ENCODE data around the gene ANKRD29.
A peak's percentile ranks its signal among the peaks of the same experiment; 100 is the strongest.

The ANKRD29 gene, protein sequence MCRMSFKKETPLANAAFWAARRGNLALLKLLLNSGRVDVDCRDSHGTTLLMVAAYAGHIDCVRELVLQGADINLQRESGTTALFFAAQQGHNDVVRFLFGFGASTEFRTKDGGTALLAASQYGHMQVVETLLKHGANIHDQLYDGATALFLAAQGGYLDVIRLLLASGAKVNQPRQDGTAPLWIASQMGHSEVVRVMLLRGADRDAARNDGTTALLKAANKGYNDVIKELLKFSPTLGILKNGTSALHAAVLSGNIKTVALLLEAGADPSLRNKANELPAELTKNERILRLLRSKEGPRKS

DNA sequence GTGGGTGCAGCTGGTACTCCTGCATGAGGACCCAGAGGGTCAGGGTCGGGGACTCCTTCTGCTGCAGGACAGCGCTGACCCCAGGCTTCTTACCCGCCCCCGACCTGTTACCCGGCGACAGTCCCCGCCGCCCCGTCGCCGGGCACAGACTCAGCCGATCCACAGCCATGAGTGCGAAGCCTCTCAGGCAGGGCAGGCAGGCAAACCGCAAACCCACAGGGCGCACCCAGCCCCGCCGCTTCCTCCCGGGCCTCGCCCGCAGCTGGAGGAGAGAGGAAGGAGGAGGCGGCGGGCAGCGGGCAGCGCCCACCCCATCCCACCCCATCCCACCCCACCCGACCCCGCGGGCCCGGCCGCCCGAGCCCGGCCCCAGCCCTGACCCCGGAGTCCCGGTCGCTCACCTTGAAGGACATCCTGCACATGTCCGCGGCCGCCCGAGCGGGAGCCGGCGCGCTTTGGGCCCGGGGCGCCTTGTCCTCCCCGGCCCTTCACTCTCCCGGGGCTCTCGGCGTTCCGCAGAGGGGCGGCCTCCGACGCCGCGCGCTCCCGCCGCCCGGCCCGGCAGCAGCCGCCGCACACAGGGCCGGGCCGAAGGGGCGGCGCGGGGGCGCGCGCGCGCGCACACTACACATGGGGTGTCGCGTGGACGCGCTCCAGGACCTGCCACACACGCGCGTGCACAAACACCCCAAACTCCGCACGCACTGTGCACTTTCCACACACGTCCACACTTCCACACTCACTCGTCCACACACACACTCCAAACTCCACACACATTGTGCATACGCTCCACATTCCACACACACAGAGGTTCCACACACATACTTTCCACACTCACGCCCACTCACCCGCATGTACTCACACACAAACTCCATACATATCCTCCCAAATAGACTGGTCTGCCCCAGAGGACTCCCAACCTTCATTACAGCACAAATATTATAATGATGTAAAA lies at the start of gene ANKRD29:
ANKRD29 (minus strand) TSS at position 603 of the 955 bp plus-strand sequence; CDS start at position 422, 181 bp downstream.
- DNase-seq = peak in 25 of 51 donors; percentile 3 to 41 (median 10)

DNA sequence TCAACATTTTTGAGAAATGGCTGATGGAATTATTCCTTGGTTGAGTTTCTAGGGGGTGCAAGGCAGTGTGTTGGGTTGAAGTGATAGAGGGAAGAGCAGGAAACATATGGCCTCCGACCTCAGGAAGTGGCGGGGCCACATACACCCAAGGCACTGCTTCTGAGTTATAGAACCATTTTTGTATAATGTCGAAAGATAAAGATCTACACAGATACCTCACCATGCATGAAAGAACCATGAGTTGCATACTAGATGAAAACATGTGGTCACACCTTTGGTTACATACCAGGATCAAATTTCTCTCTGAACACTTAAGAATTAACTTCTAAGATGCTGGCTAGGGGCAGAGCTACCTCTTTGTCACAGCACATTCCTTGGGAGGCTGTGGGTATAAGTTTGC lies 49.7 kb upstream of the ANKRD29 start:
- DNase-seq = no peak

GRCh38 chr18:23711426-23711825 lies 48.7 kb upstream of the ANKRD29 start:
- DNase-seq = no peak

GRCh38 chr18:23710946-23711345 lies 48.2 kb upstream of the ANKRD29 start:
- no peak for DNase-seq

- no peak for DNase-seq
Observed at GRCh38 chr18:23710068-23710527, 47.4 kb upstream of the ANKRD29 start.

GRCh38 chr18:23706971-23707640 lies 44.4 kb upstream of the ANKRD29 start:
- no peak for DNase-seq

DNA sequence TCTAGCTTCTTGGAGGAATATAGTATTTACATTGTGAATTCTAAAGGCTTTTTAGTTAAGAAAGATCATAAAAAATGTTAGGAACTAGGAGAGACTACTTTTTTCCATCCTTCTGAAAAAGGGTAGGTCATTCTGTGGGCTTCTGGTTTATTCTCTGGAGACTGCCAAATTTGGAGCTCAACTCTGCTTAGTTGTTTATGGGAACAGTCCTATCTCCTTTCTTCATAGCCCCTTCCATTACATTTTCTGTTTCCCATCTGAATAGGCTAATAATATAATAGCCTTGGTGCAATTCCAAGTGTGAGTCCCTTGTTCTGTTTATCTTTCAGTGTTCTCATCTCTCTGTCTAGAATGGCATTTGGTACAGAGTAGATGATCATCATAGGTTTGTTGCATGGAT lies 42.1 kb upstream of the ANKRD29 start:
- no peak for DNase-seq

DNA sequence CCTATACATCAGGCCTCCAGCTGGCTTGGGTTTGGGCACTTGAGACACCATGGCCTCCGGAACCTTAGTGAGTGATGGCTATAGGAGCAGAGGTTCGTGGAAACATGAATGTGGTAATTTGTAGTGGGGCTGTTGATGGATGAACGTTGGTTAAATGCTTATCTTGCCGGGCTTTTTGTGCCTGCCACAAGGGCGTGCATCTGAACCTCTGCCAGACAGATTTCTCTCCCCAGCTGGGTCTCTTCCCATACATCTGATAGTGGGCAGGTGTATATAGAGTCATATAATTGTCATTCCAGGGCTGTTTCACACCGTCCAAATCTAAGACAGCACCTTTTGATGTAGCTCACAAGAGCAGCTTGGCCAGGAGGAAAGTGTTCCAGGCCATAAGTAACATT lies 41.3 kb upstream of the ANKRD29 start:
- DNase-seq = no peak

- no peak for DNase-seq
Observed at GRCh38 chr18:23703057-23703986, 40.6 kb upstream of the ANKRD29 start.

- no peak for DNase-seq
Observed at GRCh38 chr18:23702606-23703005, 39.9 kb upstream of the ANKRD29 start.

DNA sequence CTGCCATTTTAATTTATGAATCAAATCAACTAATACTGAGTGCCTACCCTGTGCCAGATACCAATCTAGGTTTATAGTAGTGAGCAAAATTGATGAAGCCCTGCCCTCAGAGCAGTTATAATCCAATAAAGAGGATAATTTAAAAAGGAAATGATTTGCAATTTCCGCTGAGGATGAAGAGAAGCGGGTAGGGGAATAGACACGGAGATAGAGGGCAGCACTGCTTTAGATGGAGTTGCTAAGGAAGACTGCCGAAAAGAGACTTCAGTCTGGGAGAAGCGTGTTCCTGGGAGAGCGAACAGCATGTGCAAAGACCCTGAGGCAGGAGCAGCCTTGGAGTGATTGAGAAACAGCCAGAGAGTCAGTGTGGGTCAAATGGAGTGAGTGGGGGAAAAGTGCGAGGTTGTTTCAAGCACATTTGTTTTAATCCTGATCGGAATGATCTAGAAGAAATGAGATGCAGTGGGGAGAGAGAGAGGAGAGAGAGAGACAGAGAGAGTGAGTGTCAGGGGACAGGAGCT lies 38.9 kb upstream of the ANKRD29 start:
- DNase-seq = no peak

GRCh38 chr18:23701017-23701416 lies 38.3 kb upstream of the ANKRD29 start:
- DNase-seq = no peak

DNA sequence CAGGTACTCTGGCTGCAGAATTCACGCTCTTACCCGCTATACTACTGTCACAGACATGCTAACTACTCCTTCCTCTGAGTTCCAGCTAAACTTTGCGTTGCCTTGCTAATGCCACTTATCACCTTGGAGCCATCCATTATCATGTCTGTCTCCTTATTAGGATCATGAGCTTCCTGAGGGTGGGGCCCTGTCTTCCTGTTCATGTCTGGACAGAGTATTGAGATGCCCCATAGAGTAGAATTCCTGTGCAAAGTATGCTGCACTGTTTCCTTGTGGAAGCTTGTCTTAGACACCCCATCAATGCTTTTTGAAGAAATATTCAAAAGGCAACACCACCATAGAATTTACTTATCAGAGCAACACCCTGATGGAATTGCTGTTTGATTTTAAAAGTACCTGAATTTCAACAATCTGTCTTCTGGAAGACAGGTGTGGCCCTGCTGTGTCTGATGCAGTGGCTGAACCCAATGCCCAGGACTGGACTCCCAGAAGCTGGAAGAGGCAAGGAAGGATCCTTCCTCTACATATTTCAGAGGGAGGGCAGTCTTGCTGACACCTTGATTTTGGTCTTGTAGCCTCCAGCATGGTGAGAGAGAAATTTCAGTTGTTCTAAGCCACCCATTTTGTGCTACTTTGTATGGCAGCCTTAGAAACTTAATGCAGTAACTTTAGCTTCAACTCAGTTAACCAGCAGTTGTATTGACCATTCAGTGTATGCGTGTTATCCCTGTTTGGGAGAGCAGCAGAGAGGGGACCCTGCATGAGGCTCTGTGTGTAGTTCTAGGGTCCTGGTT lies 32.1 kb upstream of the ANKRD29 start:
- DNase-seq = no peak

DNA sequence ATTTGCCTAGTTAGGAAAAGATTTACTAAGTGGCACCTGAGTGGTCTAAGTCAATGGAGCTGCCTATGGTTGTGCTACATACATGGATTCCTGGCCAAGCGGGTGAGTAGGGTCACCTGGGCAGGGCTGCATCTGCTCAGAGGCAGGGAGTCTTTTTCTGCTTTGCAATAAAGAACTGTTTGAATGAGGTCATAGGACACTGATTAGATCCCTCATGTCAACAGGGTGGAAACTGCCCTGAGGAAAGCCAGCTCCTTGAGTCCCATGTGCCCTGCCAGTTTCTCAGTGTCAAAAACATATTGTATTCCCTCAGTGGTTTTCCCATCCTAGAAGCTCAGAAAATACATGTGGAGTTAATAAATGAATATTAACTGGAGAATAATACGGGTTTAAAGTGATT lies 31.1 kb upstream of the ANKRD29 start:
- DNase-seq = no peak

DNA sequence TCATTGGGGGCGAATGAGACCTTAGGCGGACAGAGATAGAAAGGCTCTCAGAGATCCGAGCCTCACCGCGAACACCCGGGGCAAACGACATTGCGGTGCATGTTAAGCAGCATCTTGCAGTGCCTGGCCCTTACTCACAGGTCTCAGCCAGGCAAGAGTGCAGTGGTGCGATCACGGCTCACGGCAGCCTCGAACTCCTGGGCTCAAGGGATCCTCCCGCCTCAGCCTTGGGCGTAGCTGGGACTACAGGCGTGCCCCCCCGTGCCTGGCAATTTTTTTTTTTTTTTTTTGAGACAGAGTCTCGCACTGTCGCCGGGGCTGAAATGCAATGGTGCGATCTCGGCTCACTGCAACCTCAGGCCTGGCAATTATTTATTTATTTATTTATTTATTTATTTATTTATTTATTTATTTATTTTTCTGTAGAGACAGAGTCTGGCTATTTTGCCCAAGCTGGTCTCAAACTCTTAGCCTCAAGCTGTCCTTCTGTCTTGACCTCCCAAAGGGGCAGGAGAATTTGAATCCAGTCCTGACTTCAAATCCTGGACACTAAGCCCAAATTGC lies 27.9 kb upstream of the ANKRD29 start:
- DNase-seq = no peak

GRCh38 chr18:23689616-23690504 lies 27.1 kb upstream of the ANKRD29 start:
- no peak for DNase-seq

DNA sequence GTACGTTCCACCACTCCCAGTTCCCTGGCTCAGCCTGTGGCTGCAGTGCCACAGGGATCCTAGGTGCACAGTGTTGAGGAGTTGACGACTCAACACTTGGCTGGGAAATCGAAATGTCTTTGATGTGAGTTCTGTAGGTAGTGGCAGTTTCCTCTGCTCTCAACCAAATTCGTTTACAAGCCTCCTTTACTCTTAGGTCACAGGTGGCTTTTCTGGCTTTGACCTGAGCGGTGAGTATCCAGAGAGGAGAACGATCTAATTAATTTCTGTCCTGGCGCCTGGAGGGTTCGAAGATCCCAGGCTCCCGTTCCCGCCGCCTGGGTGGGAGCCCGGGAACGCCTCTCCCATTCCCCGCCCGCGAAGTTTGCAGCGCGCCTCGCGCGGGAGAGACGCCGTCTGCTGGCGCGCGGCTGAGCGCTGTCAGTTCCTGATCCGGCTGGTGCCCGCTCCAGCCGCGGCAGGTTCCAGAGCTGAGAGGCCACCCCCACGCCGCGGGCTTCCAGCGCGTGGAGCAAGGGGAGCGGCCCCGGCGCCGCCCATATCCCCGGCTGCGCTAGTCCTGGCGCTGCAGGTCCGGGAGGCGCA lies 26.4 kb upstream of the ANKRD29 start, which contains the start of gene LAMA3:
LAMA3 (plus strand) TSS at position 423 of the 585 bp plus-strand sequence. CDS start 231 bp downstream, outside the sequence.
- DNase-seq = peak in 17 of 51 donors; percentile 1 to 41 (median 10)

- DNase-seq = no peak
Observed at GRCh38 chr18:23688528-23688927, 25.8 kb upstream of the ANKRD29 start.
